H1 (cell line): Measurements from ENCODE around the gene ANXA6.

Experiments
- GABPA ChIP-seq: IDR thresholded peaks from 2 replicates; pipeline ENCODE4 v1.6.1; 2011; ENCODE audit warnings: mild to moderate bottlenecking, low read length, moderate library complexity, borderline replicate concordance; ENCODE audit not compliant: insufficient read depth
- HDAC6 ChIP-seq: IDR thresholded peaks from one replicate; pipeline ENCODE4 v1.7.1; 2012; ENCODE audit warnings: low read depth, mild to moderate bottlenecking, inconsistent platforms, low read length, moderate library complexity
- POLR2A ChIP-seq, 2 experiments: IDR thresholded peaks; 1 replicate in 1 of 2; 2 replicates in 1 of 2; pipeline ENCODE4 v1.6.1; 2011; ENCODE audit warnings: low read depth in 2 of 2, low read length in 2 of 2, mild to moderate bottlenecking in 2 of 2; ENCODE audit errors: control extremely low read depth in 1 of 2
- RBBP5 ChIP-seq: IDR thresholded peaks from 2 replicates; pipeline ENCODE4 v1.7.1; 2012; ENCODE audit warnings: low read depth, mild to moderate bottlenecking, inconsistent platforms, low read length, moderate library complexity, borderline replicate concordance
- ZNF274 ChIP-seq: IDR thresholded peaks from 2 replicates; pipeline ENCODE4 v1.7.0; 2012; ENCODE audit warnings: low read length, borderline replicate concordance; ENCODE audit errors: extremely low read depth
- TF ChIP-seq, protein P1 (sequence below): IDR thresholded peaks from 2 replicates; pipeline ENCODE4 v1.6.1; 2012; ENCODE audit warnings: inconsistent platforms
- TF ChIP-seq, protein P2 (sequence below): IDR thresholded peaks from 2 replicates; pipeline ENCODE4 v1.6.1; 2011; ENCODE audit warnings: low read depth, mild to moderate bottlenecking, low read length; ENCODE audit not compliant: insufficient read depth
- TF ChIP-seq, protein P3 (sequence below), 3 experiments: IDR thresholded peaks; 1 replicate in 2 of 3; 2 replicates in 1 of 3; pipeline versions ENCODE4 v1.5.1 to v1.6.1; 2011; ENCODE audit warnings: low read length in 3 of 3, mild to moderate bottlenecking in 3 of 3, inconsistent platforms in 2 of 3, low read depth in 1 of 3, moderate library complexity in 1 of 3; ENCODE audit not compliant: insufficient read depth in 1 of 3; ENCODE audit errors: control extremely low read depth in 1 of 3
- TF ChIP-seq, protein P4 (sequence below): IDR thresholded peaks from 2 replicates; pipeline ENCODE4 v1.6.1; 2011; ENCODE audit warnings: low read length, improper control_type of control experiment

DNA sequence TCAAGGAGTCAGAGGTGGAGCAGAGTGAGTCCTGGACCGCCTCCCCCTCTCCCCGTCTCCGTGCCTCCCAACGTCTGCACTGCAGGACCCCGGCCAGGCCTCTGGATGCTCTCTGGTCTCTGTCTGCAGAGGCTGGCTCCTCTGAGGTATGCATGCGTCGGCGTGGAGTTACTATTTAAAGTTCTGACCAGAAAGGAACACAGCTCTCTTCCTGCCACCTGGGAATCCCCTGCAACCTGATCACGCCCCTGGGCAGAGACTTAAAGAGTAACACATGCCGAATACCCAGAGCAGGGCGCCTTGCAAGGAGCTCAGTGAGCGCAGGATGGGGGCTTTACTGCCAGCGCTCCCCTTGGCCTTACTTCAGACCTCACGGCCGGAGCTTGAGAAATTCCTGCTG, 16.0 kb downstream of the ANXA6 start:
- TF ChIP-seq, protein P1, sequence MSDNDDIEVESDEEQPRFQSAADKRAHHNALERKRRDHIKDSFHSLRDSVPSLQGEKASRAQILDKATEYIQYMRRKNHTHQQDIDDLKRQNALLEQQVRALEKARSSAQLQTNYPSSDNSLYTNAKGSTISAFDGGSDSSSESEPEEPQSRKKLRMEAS = peak; percentile 37; the same call in 1 of the 2 replicates
- no peak for TF ChIP-seq ZNF274
- TF ChIP-seq, protein P2, sequence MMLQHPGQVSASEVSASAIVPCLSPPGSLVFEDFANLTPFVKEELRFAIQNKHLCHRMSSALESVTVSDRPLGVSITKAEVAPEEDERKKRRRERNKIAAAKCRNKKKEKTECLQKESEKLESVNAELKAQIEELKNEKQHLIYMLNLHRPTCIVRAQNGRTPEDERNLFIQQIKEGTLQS = no peak
- TF ChIP-seq POLR2A (IDR thresholded peaks at IDR 0.05; ENCODE audit: control extremely low read depth in 1 of 2, low read depth in 2 of 2, low read length in 2 of 2) = peak in 1 of 2 experiments; percentile 32; a peak in 1 of 3 replicates
- TF ChIP-seq GABPA = no peak
- TF ChIP-seq, protein P3, sequence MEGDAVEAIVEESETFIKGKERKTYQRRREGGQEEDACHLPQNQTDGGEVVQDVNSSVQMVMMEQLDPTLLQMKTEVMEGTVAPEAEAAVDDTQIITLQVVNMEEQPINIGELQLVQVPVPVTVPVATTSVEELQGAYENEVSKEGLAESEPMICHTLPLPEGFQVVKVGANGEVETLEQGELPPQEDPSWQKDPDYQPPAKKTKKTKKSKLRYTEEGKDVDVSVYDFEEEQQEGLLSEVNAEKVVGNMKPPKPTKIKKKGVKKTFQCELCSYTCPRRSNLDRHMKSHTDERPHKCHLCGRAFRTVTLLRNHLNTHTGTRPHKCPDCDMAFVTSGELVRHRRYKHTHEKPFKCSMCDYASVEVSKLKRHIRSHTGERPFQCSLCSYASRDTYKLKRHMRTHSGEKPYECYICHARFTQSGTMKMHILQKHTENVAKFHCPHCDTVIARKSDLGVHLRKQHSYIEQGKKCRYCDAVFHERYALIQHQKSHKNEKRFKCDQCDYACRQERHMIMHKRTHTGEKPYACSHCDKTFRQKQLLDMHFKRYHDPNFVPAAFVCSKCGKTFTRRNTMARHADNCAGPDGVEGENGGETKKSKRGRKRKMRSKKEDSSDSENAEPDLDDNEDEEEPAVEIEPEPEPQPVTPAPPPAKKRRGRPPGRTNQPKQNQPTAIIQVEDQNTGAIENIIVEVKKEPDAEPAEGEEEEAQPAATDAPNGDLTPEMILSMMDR (IDR thresholded peaks at IDR 0.05; ENCODE audit: control extremely low read depth in 1 of 3, insufficient read depth in 1 of 3, low read depth in 1 of 3, low read length in 3 of 3) = no peak
- TF ChIP-seq HDAC6 = no peak
- no peak for TF ChIP-seq RBBP5
- TF ChIP-seq, protein P4, sequence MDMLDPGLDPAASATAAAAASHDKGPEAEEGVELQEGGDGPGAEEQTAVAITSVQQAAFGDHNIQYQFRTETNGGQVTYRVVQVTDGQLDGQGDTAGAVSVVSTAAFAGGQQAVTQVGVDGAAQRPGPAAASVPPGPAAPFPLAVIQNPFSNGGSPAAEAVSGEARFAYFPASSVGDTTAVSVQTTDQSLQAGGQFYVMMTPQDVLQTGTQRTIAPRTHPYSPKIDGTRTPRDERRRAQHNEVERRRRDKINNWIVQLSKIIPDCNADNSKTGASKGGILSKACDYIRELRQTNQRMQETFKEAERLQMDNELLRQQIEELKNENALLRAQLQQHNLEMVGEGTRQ = no peak
